HG03135 (cell line): ENCODE measurements around the gene SMIM9.

Experiments
- ATAC-seq: cut with Tn5 transposase; IDR thresholded peaks from one replicate; pipeline ENCODE4 v1.9.1; 2021; ENCODE audit warnings: mild to moderate bottlenecking, moderate library complexity; ENCODE audit not compliant: unreplicated experiment

The SMIM9 gene

DNA sequence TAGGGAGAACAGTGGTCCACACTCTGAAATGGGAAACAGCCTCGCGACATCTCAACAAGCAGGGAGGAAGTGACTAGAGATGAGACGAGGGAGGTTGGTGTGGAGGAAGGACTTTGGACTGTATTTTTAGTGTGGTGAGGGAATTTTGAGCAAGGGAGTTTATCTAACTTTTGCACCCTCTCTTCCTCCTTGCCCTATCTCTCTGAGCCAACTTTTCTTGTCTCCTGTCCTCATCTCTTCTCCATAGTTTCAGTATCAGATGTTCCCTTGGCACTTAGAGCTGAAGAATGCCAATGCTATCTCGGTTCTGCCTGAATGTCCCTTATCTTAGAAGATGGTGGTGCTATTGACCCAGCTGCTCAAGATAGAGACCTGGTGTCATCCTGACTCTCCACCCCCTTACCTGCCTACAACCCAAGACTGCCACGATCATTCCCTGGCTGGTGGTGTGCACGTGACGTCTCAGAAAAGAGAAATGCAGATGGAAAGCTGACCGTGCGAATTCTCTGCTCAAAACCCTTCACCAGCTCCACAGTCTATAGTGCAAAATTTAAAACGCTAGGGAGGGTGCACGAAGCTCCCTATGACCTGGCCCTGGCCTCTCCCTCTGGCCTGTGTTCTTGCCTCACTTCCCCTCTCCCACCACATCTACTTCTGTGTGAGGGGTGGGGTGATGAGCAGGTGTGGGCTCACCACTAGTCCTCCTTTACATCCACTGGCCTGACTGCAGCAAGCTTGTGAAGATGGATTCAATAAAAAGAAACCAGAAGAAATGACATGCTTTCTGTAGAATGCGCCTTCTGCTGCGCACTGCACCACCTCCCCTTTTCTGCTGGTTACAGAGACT is 50.1 kb downstream of the SMIM9 start:
- no peak for ATAC-seq

- ATAC-seq: no peak
Observed at GRCh38 chrX:154780968-154781367, 53.5 kb downstream of the SMIM9 start.

DNA sequence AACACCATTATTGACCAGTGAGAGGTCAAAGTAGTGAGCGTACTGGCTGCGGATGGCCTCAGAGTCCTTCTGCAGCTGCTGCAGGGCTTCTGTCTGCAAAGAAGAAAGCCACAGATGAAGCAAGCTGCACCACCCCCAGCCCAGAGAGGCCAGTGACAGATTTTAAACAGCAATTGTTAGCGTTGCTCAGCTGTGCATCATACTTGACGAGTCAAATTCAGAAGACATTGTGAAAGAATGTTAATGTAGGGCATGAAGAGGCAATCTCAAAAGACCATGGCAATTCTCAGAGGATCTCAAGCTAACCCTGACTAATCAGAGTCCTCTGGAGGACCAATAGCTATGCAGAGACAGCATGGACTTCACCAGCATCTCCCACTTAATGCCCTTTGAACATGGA is 55.2 kb downstream of the SMIM9 start:
- ATAC-seq: no peak

GRCh38 chrX:154776753-154777152 is 57.7 kb downstream of the SMIM9 start:
- no peak for ATAC-seq

- ATAC-seq: no peak
Observed at GRCh38 chrX:154775419-154776349, 58.8 kb downstream of the SMIM9 start.

DNA sequence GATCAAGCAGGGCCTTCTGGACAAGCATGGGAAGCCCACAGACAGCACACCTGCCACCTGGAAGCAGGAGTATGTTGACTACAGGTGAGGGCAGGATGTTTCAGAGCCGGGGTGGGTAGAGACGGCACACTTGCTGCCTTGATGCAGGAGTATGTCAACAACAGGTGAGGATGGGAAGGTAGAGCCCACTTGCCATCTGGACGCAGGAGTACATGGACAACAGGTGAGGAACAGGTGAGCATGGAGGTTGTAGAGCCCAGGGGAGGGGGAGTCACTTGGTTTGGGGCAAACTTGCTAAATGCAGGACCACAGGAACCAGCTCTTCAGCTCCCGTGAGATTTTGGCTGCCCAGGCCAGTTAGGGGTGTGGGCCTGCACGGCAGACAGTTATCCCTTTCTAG is 59.8 kb downstream of the SMIM9 start:
- ATAC-seq: no peak
